T-cell (primary cell): ENCODE results near the gene AKR7A2. TPM values are rescaled to one million over a fixed set of nuclear protein-coding genes. Genes with fewer than 3 reads are reported as not detected.

Source experiments
- ATAC-seq, 4 experiments: fragments of 200-7000 bp in 3 of 4; fragments of 150-1000 bp in 1 of 4; cut with Tn5 transposase; replicated peaks in 1 of 4; 1 replicate in 3 of 4; 2 replicates in 1 of 4; pipeline ENCODE4 v1.10.0; 2021; ENCODE audit warnings: moderate library complexity in 3 of 4, mild to moderate bottlenecking in 2 of 4, moderate number of reproducible peaks in 1 of 4
- CTCF ChIA-PET, 2 donors: fragments of 300-600 bp; sonication (Branson Sonifier 250); formaldehyde crosslinking; loops; one replicate each; lab custom pipeline; 2022; ENCODE audit warnings: antibody characterized with exemption in 2 of 2; lab: Charles Lee
- POLR2A ChIA-PET, 2 donors: fragments of 300-600 bp; sonication (Branson Sonifier 250); formaldehyde crosslinking; loops; one replicate each; lab custom pipeline; 2022; ENCODE audit warnings: antibody characterized with exemption in 2 of 2; lab: Charles Lee
- DNase-seq, 35 experiments: peaks; one replicate each; pipeline versions ENCODE4 v3.0.0 to v3.0.0-alpha.2; 2013 to 2023
- H3K27ac ChIP-seq: one replicate; pipeline ENCODE4 v1.5.1; 2013; ENCODE audit warnings: low read length
- H3K27me3 ChIP-seq, 2 experiments: replicated peaks in 1 of 2; 1 replicate in 1 of 2; 2 replicates in 1 of 2; pipeline versions ENCODE4 v1.6.1 to v1.7.0; 2013; ENCODE audit warnings: low read length in 1 of 2, mixed read lengths in 1 of 2; ENCODE audit not compliant: control insufficient read depth in 2 of 2, insufficient read depth in 2 of 2; ENCODE audit errors: extremely low read depth in 1 of 2
- H3K36me3 ChIP-seq, 2 donors: 1 replicate in 1 of 2; 2 replicates in 1 of 2; pipeline versions ENCODE4 v1.6.1 to v1.7.0; 2013; ENCODE audit warnings: low read length in 1 of 2; ENCODE audit not compliant: control insufficient read depth in 2 of 2, insufficient read depth in 1 of 2; ENCODE audit errors: extremely low read depth in 1 of 2
- H3K4me1 ChIP-seq, 2 experiments: 1 replicate in 1 of 2; 2 replicates in 1 of 2; pipeline versions ENCODE4 v1.6.1 to v1.7.0; 2013; ENCODE audit warnings: low read length in 2 of 2, mixed read lengths in 1 of 2; ENCODE audit not compliant: insufficient read depth in 2 of 2, control insufficient read depth in 1 of 2; ENCODE audit errors: extremely low read depth in 1 of 2
- H3K4me3 ChIP-seq, 2 donors: 1 replicate in 1 of 2; 2 replicates in 1 of 2; pipeline versions ENCODE4 v1.5.1 to v1.7.0; 2013; ENCODE audit warnings: mild to moderate bottlenecking in 2 of 2, low read length in 1 of 2, moderate library complexity in 1 of 2; ENCODE audit not compliant: control insufficient read depth in 1 of 2; ENCODE audit errors: extremely low read depth in 1 of 2
- H3K9me3 ChIP-seq: 2 replicates; pipeline ENCODE4 v1.7.0; 2013
- H3K27ac Mint-ChIP-seq, 2 donors: one replicate each; pipeline ENCODE4 v1.8.0; 2020 to 2021; ENCODE audit warnings: mild to moderate bottlenecking in 2 of 2, mixed read lengths in 2 of 2
- H3K27me3 Mint-ChIP-seq, 2 donors: one replicate each; pipeline ENCODE4 v1.8.0; 2021 to 2022; ENCODE audit warnings: mixed read lengths in 2 of 2
- H3K36me3 Mint-ChIP-seq: one replicate; pipeline ENCODE4 v1.8.0; 2021; ENCODE audit warnings: mixed read lengths
- H3K4me1 Mint-ChIP-seq, 3 donors: one replicate each; pipeline ENCODE4 v1.8.0; 2020 to 2022; ENCODE audit warnings: mixed read lengths in 3 of 3, mild to moderate bottlenecking in 1 of 3
- H3K4me3 Mint-ChIP-seq, 3 donors: one replicate each; pipeline ENCODE4 v1.8.0; 2020 to 2022; ENCODE audit warnings: mild to moderate bottlenecking in 3 of 3, mixed read lengths in 3 of 3, moderate library complexity in 3 of 3
- H3K9me3 Mint-ChIP-seq, 3 donors: one replicate each; pipeline ENCODE4 v1.8.0; 2020 to 2022; ENCODE audit warnings: mixed read lengths in 3 of 3
- WGBS: methylation state at CpG from one replicate; pipeline ENCODE4 v1.1.5; 2013; ENCODE audit warnings: missing lambda C conversion rate; ENCODE audit not compliant: insufficient coverage; 5-methylcytosine and 5-hydroxymethylcytosine counted together
- total RNA-seq, 35 experiments: library from RNA in 6 of 35; stranded (reverse) in 6 of 35; fragments of 120-200 nt in 1 of 35; gene quantifications; one replicate each; pipeline versions ENCODE4 v1.2.1 to v1.2.4 and lab custom pipeline; 2013 to 2026

Gene AKR7A2
- total RNA-seq, 5 donors from 2014 or later (not counting 1 experiment from before 2014, with no cell fraction given) = 20.8 to 35.4 (median 32.0) TPM

DNA sequence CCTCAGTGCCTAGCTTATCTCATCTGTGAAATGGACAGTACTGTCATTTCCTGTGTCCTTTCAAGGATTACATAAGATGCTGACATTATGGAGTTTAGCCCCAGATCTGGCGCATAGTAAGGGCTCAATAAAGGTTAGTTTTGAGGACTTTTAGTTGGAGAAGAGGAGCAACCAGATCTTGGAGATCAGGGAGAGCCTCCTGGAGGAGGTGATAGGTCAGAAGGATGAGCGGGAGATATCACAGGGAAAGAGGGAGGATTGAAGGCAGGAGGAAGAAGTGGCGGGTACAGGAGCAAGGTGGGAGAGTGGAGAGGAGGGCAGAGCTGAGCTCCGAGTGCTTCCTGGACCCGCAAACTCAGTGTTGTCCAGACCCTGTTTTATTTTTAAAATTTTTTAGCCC, 17.7 kb upstream of the AKR7A2 start:
- no peaks in the 10 kb centered on the region for H3K27me3 ChIP-seq
- no peak overlapping the region for H3K4me3 Mint-ChIP-seq
- H3K27ac ChIP-seq = no peak overlapping the region
- peaks cover 7 to 9% of the 10 kb centered on the region in 2 donors for H3K36me3 ChIP-seq
- H3K9me3 ChIP-seq = no peaks in the 10 kb centered on the region
- H3K9me3 Mint-ChIP-seq = no peaks in the 10 kb centered on the region
- CTCF ChIA-PET = interaction anchor here in 1 of 2 donors (0.5 kb wide), 1 partner anchor 55 kb away, joined by 3 read pairs; no protein-coding TSS in a partner anchor
- H3K27ac Mint-ChIP-seq = no peak overlapping the region
- POLR2A ChIA-PET = no interaction called here
- H3K27me3 Mint-ChIP-seq = no peaks in the 10 kb centered on the region
- 90% methylated on average over 3 of the region's 5 CpGs for WGBS
- ATAC-seq = no peak
- DNase-seq = no peak
- peaks cover 0 to 5% (median 0%) of the 10 kb centered on the region in 3 donors for H3K4me1 Mint-ChIP-seq
- no peak overlapping the region for H3K4me3 ChIP-seq
- no peaks in the 10 kb centered on the region for H3K4me1 ChIP-seq
- H3K36me3 Mint-ChIP-seq = peaks cover 11% of the 10 kb centered on the region

DNA sequence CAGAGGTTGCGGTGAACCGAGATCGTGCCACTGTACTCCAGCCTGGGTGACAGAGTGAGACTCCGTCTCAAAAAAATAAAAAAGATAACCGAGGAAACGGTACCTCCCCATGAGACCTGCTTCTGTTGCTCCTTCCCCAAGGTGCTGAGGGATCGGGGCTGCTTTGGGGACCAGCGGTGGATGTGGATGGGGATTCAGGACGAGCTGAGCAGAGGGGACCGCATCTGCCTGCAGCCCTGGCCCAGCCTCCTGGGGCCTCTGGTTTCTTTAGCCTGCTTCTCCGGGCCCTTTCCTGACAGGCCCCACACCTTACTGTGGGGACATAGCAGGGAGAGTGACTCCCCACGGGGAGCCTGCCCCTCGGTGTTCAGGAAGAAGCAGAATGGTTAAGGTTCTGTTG, 17.2 kb upstream of the AKR7A2 start:
- no peak overlapping the region for H3K4me3 Mint-ChIP-seq
- ATAC-seq = no peak
- peaks cover 0 to 5% (median 0%) of the 10 kb centered on the region in 3 donors for H3K4me1 Mint-ChIP-seq
- no peaks in the 10 kb centered on the region for H3K9me3 ChIP-seq
- no peak overlapping the region for H3K4me3 ChIP-seq
- H3K36me3 Mint-ChIP-seq = peaks cover 11% of the 10 kb centered on the region
- ChIA-PET POLR2A (no interaction called here), CTCF (interaction anchor here in 1 of 2 donors (0.5 kb wide), 1 partner anchor 54 kb away, joined by 3 read pairs; no protein-coding TSS in a partner anchor)
- no peak overlapping the region for H3K27ac Mint-ChIP-seq
- no peak overlapping the region for H3K27ac ChIP-seq
- DNase-seq = no peak
- peaks cover 7 to 9% of the 10 kb centered on the region in 2 donors for H3K36me3 ChIP-seq
- no peaks in the 10 kb centered on the region for H3K9me3 Mint-ChIP-seq
- H3K27me3 Mint-ChIP-seq = no peaks in the 10 kb centered on the region
- H3K4me1 ChIP-seq = no peaks in the 10 kb centered on the region
- H3K27me3 ChIP-seq = no peaks in the 10 kb centered on the region
- WGBS = 90% methylated on average over 12 of the region's 13 CpGs

DNA sequence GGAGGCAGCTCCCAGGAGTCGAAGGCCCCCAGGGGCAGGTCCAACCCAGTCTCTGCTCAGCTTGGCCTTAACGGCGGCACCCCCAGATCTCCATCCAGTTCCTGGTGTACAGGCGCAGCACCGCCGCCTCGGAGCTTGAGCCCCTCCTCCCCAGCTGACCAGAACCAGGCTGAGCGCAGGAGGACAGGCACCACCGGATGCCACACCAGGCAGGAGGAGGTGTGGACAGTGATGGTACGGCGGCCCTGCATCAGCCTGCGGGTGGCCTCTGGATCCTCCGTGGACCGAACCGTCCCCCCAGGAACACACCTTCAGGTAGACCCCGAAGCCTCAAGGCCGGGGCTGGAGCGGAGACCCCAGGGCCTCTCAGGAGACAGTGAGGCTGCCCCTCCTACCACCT, 16.5 kb upstream of the AKR7A2 start:
- ATAC-seq = no peak
- ChIA-PET POLR2A (no interaction called here), CTCF (no interaction called here)
- peaks cover 7 to 9% of the 10 kb centered on the region in 2 donors for H3K36me3 ChIP-seq
- 97% methylated on average over 13 of the region's 18 CpGs for WGBS
- H3K36me3 Mint-ChIP-seq = peaks cover 11% of the 10 kb centered on the region
- no peaks in the 10 kb centered on the region for H3K27me3 ChIP-seq
- no peak overlapping the region for H3K27ac ChIP-seq
- H3K4me3 Mint-ChIP-seq = no peak overlapping the region
- no peaks in the 10 kb centered on the region for H3K27me3 Mint-ChIP-seq
- DNase-seq = no peak
- H3K9me3 Mint-ChIP-seq = no peaks in the 10 kb centered on the region
- no peaks in the 10 kb centered on the region for H3K4me1 ChIP-seq
- H3K9me3 ChIP-seq = no peaks in the 10 kb centered on the region
- H3K27ac Mint-ChIP-seq = no peak overlapping the region
- H3K4me3 ChIP-seq = no peak overlapping the region
- H3K4me1 Mint-ChIP-seq = peaks cover 0 to 5% (median 0%) of the 10 kb centered on the region in 3 donors

DNA sequence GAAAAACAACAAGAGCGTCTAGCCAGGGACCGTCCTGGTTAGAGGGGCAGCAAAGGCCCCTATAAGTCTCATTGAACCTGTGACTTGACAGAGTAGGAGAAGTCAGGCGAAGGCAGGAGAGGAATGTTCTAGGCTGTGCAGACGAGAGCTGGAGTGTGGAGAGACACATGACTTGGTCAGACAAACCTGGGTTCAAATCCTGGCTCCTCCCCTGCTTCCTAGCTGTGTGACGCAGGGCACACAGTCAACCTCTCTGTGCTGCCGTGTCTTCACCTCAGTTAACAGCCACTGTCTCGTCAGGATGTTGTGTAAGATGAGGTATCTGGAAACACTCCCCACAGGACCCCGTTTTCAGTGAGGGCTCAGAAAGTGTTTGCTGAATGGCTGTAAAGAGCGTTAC, 15.8 kb upstream of the AKR7A2 start:
- Histone ChIP-seq H3K27ac (no peak overlapping the region), H3K9me3 (no peaks in the 10 kb centered on the region), H3K36me3 (peaks cover 7 to 9% of the 10 kb centered on the region in 2 donors), H3K4me1 (no peaks in the 10 kb centered on the region), H3K4me3 (no peak overlapping the region), H3K27me3 (no peaks in the 10 kb centered on the region)
- Mint-ChIP-seq H3K4me3 (no peak overlapping the region), H3K27me3 (no peaks in the 10 kb centered on the region), H3K27ac (no peak overlapping the region), H3K4me1 (peaks cover 0 to 5% (median 0%) of the 10 kb centered on the region in 3 donors), H3K9me3 (no peaks in the 10 kb centered on the region), H3K36me3 (peaks cover 11% of the 10 kb centered on the region)
- ChIA-PET CTCF (no interaction called here), POLR2A (no interaction called here)
- DNase-seq (no peak), ATAC-seq (no peak)
- 89% methylated on average over 5 of the region's 9 CpGs for WGBS

DNA sequence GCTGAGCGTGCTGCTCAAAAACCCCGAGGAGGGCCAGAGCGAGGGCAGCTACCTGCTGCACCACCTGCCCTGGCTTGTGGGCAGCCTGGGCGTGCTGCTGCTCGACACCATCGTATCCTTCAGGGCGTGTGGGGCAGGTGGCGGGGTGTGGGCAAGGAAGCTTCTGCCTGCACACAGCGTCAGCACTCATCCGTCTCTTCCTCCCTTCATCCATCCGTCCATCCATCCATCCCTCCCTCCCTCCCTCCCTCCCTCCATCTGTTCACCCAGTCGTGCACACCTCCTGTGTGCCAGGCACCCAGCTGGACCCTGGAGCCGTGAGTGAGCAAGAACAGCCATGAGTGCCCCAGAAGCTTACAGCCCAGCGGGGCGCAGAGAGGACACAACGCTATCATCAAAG, 15.4 kb upstream of the AKR7A2 start:
- POLR2A ChIA-PET = no interaction called here
- ATAC-seq (no peak), DNase-seq (no peak)
- Histone ChIP-seq H3K4me1 (no peaks in the 10 kb centered on the region), H3K27me3 (no peaks in the 10 kb centered on the region), H3K27ac (no peak overlapping the region), H3K36me3 (peaks cover 9 to 11% of the 10 kb centered on the region in 2 donors), H3K9me3 (no peaks in the 10 kb centered on the region), H3K4me3 (no peak overlapping the region)
- Mint-ChIP-seq H3K9me3 (no peaks in the 10 kb centered on the region), H3K27ac (no peak overlapping the region), H3K36me3 (peaks cover 13% of the 10 kb centered on the region), H3K4me1 (peaks cover 0 to 5% (median 0%) of the 10 kb centered on the region in 3 donors), H3K4me3 (no peak overlapping the region), H3K27me3 (no peaks in the 10 kb centered on the region)
- CTCF ChIA-PET = no interaction called here
- WGBS = 97% methylated on average over 8 of the region's 16 CpGs

DNA sequence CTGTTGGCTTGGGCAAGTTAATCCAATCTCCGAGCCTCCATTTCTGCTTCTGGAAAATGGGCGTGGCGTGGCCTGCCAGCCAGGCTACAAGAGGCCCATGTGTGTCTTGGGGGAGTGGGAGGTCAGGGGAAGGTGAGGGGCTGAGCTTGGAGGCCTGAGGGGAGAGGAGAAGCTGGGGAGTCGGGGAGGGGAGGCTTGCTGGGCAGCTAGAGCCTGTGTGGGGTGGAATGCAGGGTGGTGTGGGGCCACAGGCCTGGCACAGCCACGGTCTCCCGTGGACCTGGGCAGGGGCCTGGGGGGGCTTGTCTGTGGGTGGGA, 14.8 kb upstream of the AKR7A2 start:
- Histone ChIP-seq H3K27me3 (no peaks in the 10 kb centered on the region), H3K27ac (no peak overlapping the region), H3K4me1 (no peaks in the 10 kb centered on the region), H3K9me3 (no peaks in the 10 kb centered on the region), H3K36me3 (peaks cover 9 to 11% of the 10 kb centered on the region in 2 donors), H3K4me3 (no peak overlapping the region)
- Mint-ChIP-seq H3K9me3 (no peaks in the 10 kb centered on the region), H3K4me1 (peaks cover 0 to 5% (median 0%) of the 10 kb centered on the region in 3 donors), H3K36me3 (peaks cover 14% of the 10 kb centered on the region), H3K27ac (no peak overlapping the region), H3K27me3 (no peaks in the 10 kb centered on the region), H3K4me3 (no peak overlapping the region)
- WGBS = 94% methylated on average over 6 of the region's 6 CpGs
- DNase-seq = no peak
- ChIA-PET CTCF (interaction anchor here in 1 of 2 donors (0.9 kb wide), 1 partner anchor 14 kb away, joined by 3 read pairs; no protein-coding TSS in a partner anchor), POLR2A (no interaction called here)
- no peak for ATAC-seq
